ENCODE measurements around the gene RNF123. TPM values are rescaled to one million over a fixed set of nuclear protein-coding genes. Genes with fewer than 3 reads are reported as not detected.

Gene RNF123
- total and polyA plus RNA-seq, 4 donors = 22.2 to 45.0 (median 23.1) TPM

- TF ChIP-seq CTCF (IDR thresholded peaks at IDR 0.05; ENCODE audit: control extremely low read depth, extremely low read depth) = no peak
- Histone ChIP-seq H3K27me3 (ENCODE audit: control insufficient read depth in 3 of 3, insufficient read depth in 3 of 3, low read length in 2 of 3) (no peaks in the 10 kb centered on the region), H3K4me3 (no peak overlapping the region), H3K27ac (ENCODE audit: low read depth in 1 of 2, low read length in 1 of 2) (no peak overlapping the region), H3K36me3 (ENCODE audit: control insufficient read depth in 4 of 4, insufficient read depth in 4 of 4, low read length in 4 of 4) (peaks cover 0 to 66% (median 20%) of the 10 kb centered on the region in 4 donors), H3K9ac (ENCODE audit: insufficient read depth in 1 of 2, low read length in 2 of 2) (no peak overlapping the region), H3K9me3 (ENCODE audit: control insufficient read depth in 4 of 4, insufficient read depth in 3 of 4, low read length in 3 of 4) (no peaks in the 10 kb centered on the region), H3K4me1 (ENCODE audit: control insufficient read depth in 5 of 5, insufficient read depth in 5 of 5, low read length in 5 of 5) (peaks cover 0 to 5% (median 0%) of the 10 kb centered on the region in 5 donors)
- DNase-seq (no peak), ATAC-seq (ENCODE audit: insufficient read depth, low FRiP score) (no peak)
- 76 to 84% methylated on average over 7 of the region's 7 CpGs for WGBS, 2 donors
Measured at GRCh38 chr3:49703956-49704355, 14.6 kb downstream of the RNF123 start.

- ATAC-seq (ENCODE audit: insufficient read depth, low FRiP score) = no peak
- Histone ChIP-seq H3K4me3 (no peak overlapping the region), H3K27me3 (ENCODE audit: control insufficient read depth in 3 of 3, insufficient read depth in 3 of 3, low read length in 2 of 3) (no peaks in the 10 kb centered on the region), H3K9me3 (ENCODE audit: control insufficient read depth in 4 of 4, insufficient read depth in 3 of 4, low read length in 3 of 4) (no peaks in the 10 kb centered on the region), H3K9ac (ENCODE audit: insufficient read depth in 1 of 2, low read length in 2 of 2) (no peak overlapping the region), H3K4me1 (ENCODE audit: control insufficient read depth in 5 of 5, insufficient read depth in 5 of 5, low read length in 5 of 5) (peaks cover 0 to 5% (median 0%) of the 10 kb centered on the region in 5 donors), H3K27ac (ENCODE audit: low read depth in 1 of 2, low read length in 1 of 2) (no peak overlapping the region), H3K36me3 (ENCODE audit: control insufficient read depth in 4 of 4, insufficient read depth in 4 of 4, low read length in 4 of 4) (peaks cover 0 to 60% (median 20%) of the 10 kb centered on the region in 4 donors)
- no peak for DNase-seq
- TF ChIP-seq CTCF (IDR thresholded peaks at IDR 0.05; ENCODE audit: control extremely low read depth, extremely low read depth) = no peak
- WGBS, 2 donors = 93 to 97% methylated on average over 8 of the region's 8 CpGs
Measured at GRCh38 chr3:49704629-49705028, 15.3 kb downstream of the RNF123 start.

- no peak overlapping the region for H3K27ac ChIP-seq (ENCODE audit: low read depth in 1 of 2, low read length in 1 of 2)
- TF ChIP-seq CTCF (IDR thresholded peaks at IDR 0.05; ENCODE audit: control extremely low read depth, extremely low read depth) = no peak
- peaks cover 0 to 5% (median 0%) of the 10 kb centered on the region in 5 donors for H3K4me1 ChIP-seq (ENCODE audit: control insufficient read depth in 5 of 5, insufficient read depth in 5 of 5, low read length in 5 of 5)
- H3K9ac ChIP-seq (ENCODE audit: insufficient read depth in 1 of 2, low read length in 2 of 2) = no peak overlapping the region
- ATAC-seq (ENCODE audit: insufficient read depth, low FRiP score) = no peak
- DNase-seq = no peak
- H3K4me3 ChIP-seq = no peak overlapping the region
- H3K36me3 ChIP-seq (ENCODE audit: control insufficient read depth in 4 of 4, insufficient read depth in 4 of 4, low read length in 4 of 4) = peaks cover 0 to 56% (median 19%) of the 10 kb centered on the region in 4 donors
- 96% methylated on average over 17 of the region's 17 CpGs for WGBS, 2 donors
- H3K27me3 ChIP-seq (ENCODE audit: control insufficient read depth in 3 of 3, insufficient read depth in 3 of 3, low read length in 2 of 3) = no peaks in the 10 kb centered on the region
- no peaks in the 10 kb centered on the region for H3K9me3 ChIP-seq (ENCODE audit: control insufficient read depth in 4 of 4, insufficient read depth in 3 of 4, low read length in 3 of 4)
Measured at GRCh38 chr3:49705390-49705960, 16.1 kb downstream of the RNF123 start.
